HG03103 (cell line): ENCODE results near the gene OR4C3.
A peak's percentile ranks its signal among the peaks of the same experiment; 100 is the strongest.
"Not testable (repeated sequence)": the region's sequence is repeated elsewhere in the genome, so short reads cannot be mapped to it uniquely, and the experiment has no call there.

ENCODE experiments used
- ATAC-seq: cut with Tn5 transposase; IDR thresholded peaks from one replicate; pipeline ENCODE4 v1.9.1; 2021; ENCODE audit warnings: low read depth; ENCODE audit not compliant: unreplicated experiment

Gene OR4C3

DNA sequence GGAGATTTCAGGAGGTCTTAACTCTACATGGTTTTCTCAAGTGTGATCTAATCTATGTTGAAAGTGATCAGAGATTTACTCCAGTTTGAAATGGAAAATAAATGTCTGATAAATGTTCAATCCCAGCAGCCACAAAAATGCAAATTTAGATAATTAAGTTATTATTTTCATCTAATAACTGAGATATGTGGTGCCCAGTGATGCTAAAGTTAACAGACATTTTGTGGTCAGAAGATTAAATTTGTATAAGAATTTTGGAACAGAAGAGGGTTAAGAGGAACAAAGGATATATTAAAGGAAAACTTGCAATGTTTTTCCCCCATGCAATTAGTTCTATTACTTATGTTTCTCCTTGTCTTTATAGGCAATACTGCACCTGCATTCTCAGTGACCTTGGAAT lies at the start of gene OR4C3:
OR4C3 (plus strand) TSS at position 301 of the 400 bp plus-strand sequence. CDS start 102 bp downstream, outside the sequence.
- ATAC-seq = not testable (repeated sequence)

DNA sequence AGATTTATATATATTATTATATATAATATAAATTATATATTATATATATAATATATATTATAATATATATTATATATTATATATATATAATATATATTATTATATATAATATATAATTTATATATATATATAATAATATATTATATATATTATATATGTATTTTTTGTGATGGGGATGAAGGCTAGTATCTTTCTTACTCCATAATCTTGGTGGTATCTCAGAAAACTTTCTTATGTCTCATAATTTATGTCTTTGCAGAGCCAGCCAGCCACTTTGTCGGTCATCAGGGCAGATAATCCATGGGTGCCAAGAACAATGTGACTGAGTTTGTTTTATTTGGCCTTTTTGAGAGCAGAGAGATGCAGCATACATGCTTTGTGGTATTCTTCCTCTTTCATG lies 18.8 kb upstream of the OR4C3 start, which contains the start of gene OR4S1:
OR4S1 (plus strand) TSS at position 301 of the 400 bp plus-strand sequence; CDS start at position 301, 0 bp downstream.
- no peak for ATAC-seq

DNA sequence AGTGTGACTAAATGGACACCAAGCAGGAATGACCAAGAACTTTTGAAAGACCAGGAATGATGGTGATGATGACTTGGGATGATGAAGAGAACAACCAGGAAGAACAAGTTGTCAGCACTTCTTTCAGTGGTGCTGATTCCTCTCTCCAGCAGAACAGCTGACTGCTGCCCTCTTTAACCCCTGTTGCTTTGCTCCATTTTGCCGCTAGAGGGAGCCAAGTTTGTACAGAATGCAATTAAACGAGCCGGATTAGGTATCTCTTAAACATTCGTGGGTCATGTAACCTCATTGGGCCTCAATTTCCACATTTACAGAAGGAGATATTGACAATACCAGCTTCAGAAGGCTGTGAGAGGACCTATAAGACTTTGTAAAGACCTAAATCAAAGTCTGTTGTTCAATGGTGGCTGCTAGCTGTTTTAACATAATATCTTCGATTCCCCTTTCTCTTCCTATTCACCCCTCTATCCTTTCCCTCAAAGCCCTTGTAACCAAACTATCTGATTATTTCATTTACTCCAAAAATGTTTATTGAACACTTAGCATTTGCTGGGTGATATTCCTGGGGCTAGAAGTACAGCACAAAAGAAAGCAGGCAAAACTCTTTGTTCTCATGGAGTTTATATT lies 16.8 kb upstream of the OR4C3 start:
- peak; percentile 89 for ATAC-seq

DNA sequence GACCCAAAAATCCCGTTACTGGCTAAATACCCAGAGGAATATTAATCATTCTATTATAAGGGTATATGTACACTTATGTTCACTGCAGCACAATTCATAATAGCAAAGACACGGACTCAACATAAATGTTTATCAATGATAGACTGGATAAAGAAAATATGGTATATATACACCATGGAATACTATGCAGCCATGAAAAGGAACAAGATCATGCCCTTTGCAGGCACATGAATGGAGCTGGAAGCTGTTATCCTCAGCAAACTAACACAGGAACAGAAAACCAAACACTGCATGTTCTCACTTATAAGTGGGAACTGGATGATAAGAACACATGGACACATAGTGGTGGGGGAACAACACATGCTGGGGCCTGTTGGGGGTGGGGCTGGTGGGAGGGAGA lies 11.1 kb upstream of the OR4C3 start:
- ATAC-seq = not testable (repeated sequence)

DNA sequence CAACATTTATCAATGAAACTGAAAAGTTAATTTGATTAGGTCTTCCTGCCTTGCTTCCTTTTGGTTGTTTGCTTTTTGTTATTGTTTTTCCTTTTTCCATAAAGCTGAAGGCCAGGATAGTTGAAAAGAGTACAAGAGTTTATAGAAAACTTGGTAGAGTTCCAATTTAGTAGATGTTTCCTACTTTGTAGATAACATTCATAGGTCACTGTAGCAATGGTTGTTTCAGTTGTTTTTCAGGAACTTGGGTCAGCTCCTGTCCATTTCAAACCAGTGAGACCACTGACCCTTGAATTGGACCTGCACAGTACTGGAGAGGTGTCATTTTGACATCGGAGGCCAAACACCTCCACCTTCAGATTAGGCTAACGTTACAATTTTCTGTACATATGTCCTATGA lies 4.9 kb upstream of the OR4C3 start:
- not testable (repeated sequence) for ATAC-seq

DNA sequence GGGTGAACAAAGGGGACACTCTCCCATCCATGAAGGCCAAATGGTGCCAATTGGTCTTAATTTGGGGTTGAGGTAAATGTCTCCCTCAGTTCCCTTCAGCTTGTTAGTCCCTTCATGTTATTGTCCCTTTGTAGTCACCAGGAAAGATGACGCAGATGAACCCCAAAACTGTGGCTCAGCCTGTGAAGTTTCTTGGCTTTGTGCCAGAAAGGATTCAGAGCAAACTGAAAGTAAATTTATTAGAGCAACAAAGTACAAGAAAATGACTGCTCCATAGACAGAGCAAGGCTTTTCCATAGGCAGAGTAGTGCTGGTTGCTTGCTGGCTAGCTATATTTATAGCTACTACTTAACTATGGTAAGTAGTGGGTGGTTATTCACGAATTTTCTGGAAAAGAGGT lies 16.7 kb downstream of the OR4C3 start:
- ATAC-seq = no peak

DNA sequence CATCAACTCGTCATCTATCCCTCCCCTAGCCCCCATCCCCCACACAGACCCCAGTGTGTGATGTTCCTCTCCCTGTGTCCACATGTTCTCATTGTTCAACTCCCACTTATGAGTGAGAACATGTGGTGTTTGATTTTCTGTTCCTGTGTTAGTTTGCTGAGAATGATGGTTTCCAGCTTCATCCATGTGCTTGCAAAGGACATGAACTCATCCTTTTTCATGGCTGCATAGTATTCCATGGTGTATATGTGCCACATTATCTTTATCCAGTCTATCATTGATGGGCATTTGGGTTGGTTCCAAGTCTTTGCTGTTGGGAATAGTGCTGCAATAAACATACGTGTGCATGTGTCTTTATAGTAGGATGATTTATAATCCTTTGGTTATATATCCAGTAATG lies 17.8 kb downstream of the OR4C3 start:
- not testable (repeated sequence) for ATAC-seq

DNA sequence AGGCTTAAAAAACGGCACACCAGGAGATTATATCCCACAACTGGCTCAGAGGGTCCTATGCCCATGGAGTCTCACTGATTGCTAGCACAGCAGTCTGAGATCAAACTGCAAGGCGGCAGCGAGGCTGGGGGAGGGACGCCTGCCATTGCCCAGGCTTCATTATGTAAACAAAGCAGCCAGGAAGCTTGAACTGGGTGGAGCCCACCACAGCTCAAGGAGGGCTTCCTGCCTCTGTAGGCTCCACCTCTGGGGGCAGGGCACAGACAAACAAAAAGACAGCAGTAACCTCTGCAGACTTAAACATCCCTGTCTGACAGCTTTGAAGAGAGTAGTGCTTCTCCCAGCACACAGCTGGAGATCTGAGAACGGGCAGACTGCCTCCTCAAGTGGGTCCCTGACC lies 21.6 kb downstream of the OR4C3 start:
- ATAC-seq = not testable (repeated sequence)

DNA sequence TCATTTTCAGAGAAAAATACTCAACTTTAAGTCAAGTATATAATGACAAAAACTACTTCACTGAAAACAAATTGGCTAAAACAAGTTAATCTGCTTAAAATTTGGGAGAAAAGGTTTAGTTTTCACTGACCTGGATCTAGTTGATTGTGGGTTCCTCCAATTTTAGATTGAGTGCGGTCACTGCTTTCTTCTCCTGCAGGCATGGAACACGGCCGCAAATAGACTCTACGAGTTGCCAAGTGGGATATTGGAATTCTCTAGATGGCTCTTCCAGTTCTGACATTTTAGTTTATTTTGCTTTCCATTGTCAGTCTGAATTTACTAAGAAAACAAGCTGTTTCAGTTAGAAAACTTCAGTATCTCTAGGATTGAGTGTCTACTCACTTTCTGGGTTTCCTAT lies 29.3 kb downstream of the OR4C3 start:
- ATAC-seq = no peak

DNA sequence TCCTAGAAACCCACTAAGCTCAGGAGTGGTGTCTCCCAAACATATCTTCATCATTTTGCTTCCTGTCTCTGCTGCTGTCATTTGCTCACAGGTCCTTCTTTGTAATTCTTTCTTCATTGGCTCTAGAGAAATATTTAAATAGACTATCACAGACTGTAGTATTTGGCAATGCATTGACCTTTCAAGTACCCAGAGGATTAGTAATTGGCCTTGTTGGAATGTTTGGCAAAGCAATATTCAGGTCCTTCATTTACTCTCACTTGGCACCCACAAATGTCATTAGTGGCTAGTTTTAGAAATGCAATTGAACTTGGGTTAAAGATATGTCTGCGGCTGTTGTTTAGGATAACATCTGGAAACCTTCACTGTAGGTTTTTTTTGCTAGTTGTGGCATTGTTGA lies 30.0 kb downstream of the OR4C3 start:
- ATAC-seq = no peak

DNA sequence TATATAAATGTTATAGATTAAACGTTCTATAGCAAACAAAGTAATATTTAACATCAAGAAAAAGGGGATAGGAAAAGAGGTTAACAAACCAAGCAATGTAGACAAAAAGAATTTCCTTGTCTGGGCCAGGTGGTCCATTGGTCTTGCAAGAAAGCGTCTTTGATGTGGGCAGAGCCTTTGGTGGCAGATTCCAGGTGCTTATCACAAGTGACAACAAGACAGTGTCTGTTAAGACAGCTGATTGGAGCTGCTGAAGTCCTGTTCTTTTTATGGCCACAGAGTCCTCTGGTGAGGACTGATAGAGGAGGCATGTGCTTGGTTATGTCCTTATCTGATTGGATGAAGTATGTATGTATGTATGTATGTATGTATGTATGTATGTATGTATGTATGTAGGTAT lies 36.6 kb downstream of the OR4C3 start:
- not testable (repeated sequence) for ATAC-seq

DNA sequence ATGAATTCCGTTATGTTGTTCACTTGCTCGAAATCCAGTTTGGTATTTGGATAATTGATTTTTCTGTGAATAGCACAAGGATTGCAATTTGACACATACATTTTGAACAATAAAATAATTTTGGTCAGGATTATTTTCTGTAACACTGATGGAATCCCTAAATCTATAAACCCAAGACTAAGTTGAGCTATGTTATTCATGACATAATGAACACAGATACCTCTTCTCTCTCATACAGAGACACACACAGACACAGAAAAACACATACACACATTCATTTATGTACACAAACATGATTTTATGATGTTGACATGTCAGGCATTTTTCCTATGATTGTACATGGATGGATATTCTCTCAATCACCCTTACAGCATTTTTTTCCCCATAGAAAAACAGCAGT lies 41.6 kb downstream of the OR4C3 start, which contains the start of gene OR4C5:
OR4C5 (minus strand) TSS at position 101 of the 400 bp plus-strand sequence; CDS start at position 101, 0 bp downstream.
- ATAC-seq = no peak
